Cardiac septum (tissue), 1 donor: ENCODE results near the gene KIFC3. TPM values are rescaled to one million over a fixed set of nuclear protein-coding genes. Genes with fewer than 3 reads are reported as not detected.

Experiments used
- DNase-seq: peaks from one replicate; pipeline ENCODE4 v3.0.0-alpha.2; 2020; ENCODE audit warnings: low spot score
- intact Hi-C: fragments of 100-400 bp; cut with DNase I; formaldehyde crosslinking; loops from one replicate; pipeline ENCODE4 v1.14.0; 2022
- total RNA-seq: library from RNA; stranded (reverse); fragmentation: NEBNext Ultra II Directional; extraction: Animal tissue kit (Norgen Biotek cat#: 25700); gene quantifications from one replicate; pipeline ENCODE4 v1.2.1, GENCODE V29; 2021
- donor health status: DM: no; HTN: no; CAD: no.

KIFC3 gene
- total RNA-seq, 1 donor from 2014 or later, result 70.1 TPM

- intact Hi-C loops, result loop anchor here (2.0 to 5.0 kb wide), 3 partner anchors 31 to 243 kb away; partner anchors contain the start of genes KIFC3, USB1 and ZNF319
- DNase-seq, result no peak
Observed at GRCh38 chr16:57759541-57760356, 42.5 kb downstream of the KIFC3 start.

- DNase-seq, result no peak
- intact Hi-C loops, result loop anchor here (5.0 kb wide), 2 partner anchors 43 to 243 kb away; partner anchors contain the start of genes KIFC3, USB1 and ZNF319
Observed at GRCh38 chr16:57759131-57759530, 43.2 kb downstream of the KIFC3 start.

- DNase-seq, result no peak
- intact Hi-C loops, result loop anchor here (5.0 kb wide), 2 partner anchors 44 to 244 kb away; partner anchors contain the start of genes KIFC3, USB1 and ZNF319
Observed at GRCh38 chr16:57758331-57759117, 43.8 kb downstream of the KIFC3 start.

GRCh38 chr16:57757883-57758282, 44.4 kb downstream of the KIFC3 start:
- intact Hi-C loops, result loop anchor here (1.0 to 5.0 kb wide), 3 partner anchors 44 to 244 kb away; partner anchors contain the start of genes KIFC3, USB1 and ZNF319
- no peak for DNase-seq

GRCh38 chr16:57757326-57757786, 44.9 kb downstream of the KIFC3 start:
- DNase-seq, result peak; percentile 97
- intact Hi-C loops, result loop anchor here (1.0 to 5.0 kb wide), 3 partner anchors 45 to 245 kb away; partner anchors contain the start of genes KIFC3, USB1 and ZNF319

GRCh38 chr16:57756424-57757325, 45.6 kb downstream of the KIFC3 start:
- intact Hi-C loops, result loop anchor here (1.0 to 5.0 kb wide), 3 partner anchors 46 to 246 kb away; partner anchors contain the start of genes KIFC3, USB1 and ZNF319
- no peak for DNase-seq

GRCh38 chr16:57755726-57756423, 46.4 kb downstream of the KIFC3 start:
- intact Hi-C loops, result loop anchor here (5.0 kb wide), 2 partner anchors 46 to 246 kb away; partner anchors contain the start of genes KIFC3, USB1 and ZNF319
- no peak for DNase-seq

GRCh38 chr16:57755061-57755684, 47.1 kb downstream of the KIFC3 start:
- intact Hi-C loops, result loop anchor here (5.0 kb wide), 2 partner anchors 47 to 247 kb away; partner anchors contain the start of genes KIFC3, USB1 and ZNF319
- DNase-seq, result no peak

GRCh38 chr16:57754354-57755060, 47.8 kb downstream of the KIFC3 start:
- intact Hi-C loops, result loop anchor here (5.0 kb wide), 2 partner anchors 48 to 248 kb away; partner anchors contain the start of genes KIFC3, USB1 and ZNF319
- no peak for DNase-seq

GRCh38 chr16:57753448-57754353, 48.6 kb downstream of the KIFC3 start:
- no peak for DNase-seq
- intact Hi-C loops, result no loop called here

GRCh38 chr16:57752581-57753447, 49.5 kb downstream of the KIFC3 start:
- DNase-seq, result no peak
- intact Hi-C loops, result no loop called here

- intact Hi-C loops, result no loop called here
- DNase-seq, result no peak
Observed at GRCh38 chr16:57752203-57752580, 50.1 kb downstream of the KIFC3 start.

- DNase-seq, result no peak
- intact Hi-C loops, result no loop called here
Observed at GRCh38 chr16:57751539-57752202, 50.6 kb downstream of the KIFC3 start.

- intact Hi-C loops, result no loop called here
- DNase-seq, result no peak
Observed at GRCh38 chr16:57750796-57751538, 51.3 kb downstream of the KIFC3 start.
